ENCODE measurements around the gene ACP7. TPM values are rescaled to one million over a fixed set of nuclear protein-coding genes. Genes with fewer than 3 reads are reported as not detected.
"Not testable (repeated sequence)": the region's sequence is repeated elsewhere in the genome, so short reads cannot be mapped to it uniquely, and the experiment has no call there.

The ACP7 gene
- total RNA-seq, 1 donor from 2014 or later = not detected

GRCh38 chr19:39098365-39099269, 14.4 kb downstream of the ACP7 start:
- no peak for ATAC-seq
- DNase-seq (ENCODE audit: missing footprints) = no peak
- intact Hi-C loops (cut with DNase I) = no loop called here

GRCh38 chr19:39099341-39099740, 15.2 kb downstream of the ACP7 start:
- DNase-seq (ENCODE audit: missing footprints) (no peak), ATAC-seq (no peak)
- intact Hi-C loops (cut with DNase I) = no loop called here

GRCh38 chr19:39100500-39101166, 16.5 kb downstream of the ACP7 start:
- DNase-seq (ENCODE audit: missing footprints) = no peak
- intact Hi-C loops (cut with DNase I) = no loop called here
- no peak for ATAC-seq

GRCh38 chr19:39103151-39103550, 19.0 kb downstream of the ACP7 start:
- DNase-seq (ENCODE audit: missing footprints) (no peak), ATAC-seq (no peak)
- intact Hi-C loops (cut with DNase I) = no loop called here

- ATAC-seq = no peak
- DNase-seq (ENCODE audit: missing footprints) = no peak
- intact Hi-C loops (cut with DNase I) = no loop called here
These were observed 20.0 kb downstream of the ACP7 start for GRCh38 chr19:39104186-39104596.

- no peak for ATAC-seq
- DNase-seq (ENCODE audit: missing footprints) = no peak
- intact Hi-C loops (cut with DNase I) = no loop called here
These were observed 22.0 kb downstream of the ACP7 start for GRCh38 chr19:39106194-39106593.

GRCh38 chr19:39109641-39110040, 25.5 kb downstream of the ACP7 start:
- no peak for ATAC-seq
- DNase-seq (ENCODE audit: missing footprints) = no peak
- intact Hi-C loops (cut with DNase I) = no loop called here

- intact Hi-C loops (cut with DNase I) = no loop called here
- peak; percentile 76 for DNase-seq (ENCODE audit: missing footprints)
- peak; percentile 67 for ATAC-seq
These were observed 26.2 kb downstream of the ACP7 start for GRCh38 chr19:39110263-39110967.

- ATAC-seq (no peak), DNase-seq (ENCODE audit: missing footprints) (no peak)
- intact Hi-C loops (cut with DNase I) = no loop called here
These were observed 27.5 kb downstream of the ACP7 start for GRCh38 chr19:39111593-39112199.

GRCh38 chr19:39112338-39112890, 28.2 kb downstream of the ACP7 start:
- DNase-seq (ENCODE audit: missing footprints) (no peak), ATAC-seq (no peak)
- intact Hi-C loops (cut with DNase I) = no loop called here

GRCh38 chr19:39113199-39113598, 29.0 kb downstream of the ACP7 start:
- intact Hi-C loops (cut with DNase I) = no loop called here
- DNase-seq (ENCODE audit: missing footprints) = no peak
- no peak for ATAC-seq

GRCh38 chr19:39115105-39115847, 31.1 kb downstream of the ACP7 start:
- intact Hi-C loops (cut with DNase I) = no loop called here
- DNase-seq (ENCODE audit: missing footprints) = no peak
- ATAC-seq = no peak

- ATAC-seq; intact Hi-C loops (cut with DNase I); DNase-seq (ENCODE audit: missing footprints): not testable (repeated sequence)
These were observed 32.9 kb downstream of the ACP7 start for GRCh38 chr19:39117023-39117422.

- DNase-seq (ENCODE audit: missing footprints) (no peak), ATAC-seq (no peak)
- intact Hi-C loops (cut with DNase I) = loop anchor here (5.0 to 10.0 kb wide), 2 partner anchors 415 to 552 kb away; partner anchors contain the start of gene EID2B
These were observed 35.7 kb downstream of the ACP7 start for GRCh38 chr19:39119830-39120229.

GRCh38 chr19:39122934-39123731, 39.0 kb downstream of the ACP7 start:
- intact Hi-C loops (cut with DNase I) = loop anchor here (1.0 to 10.0 kb wide), 4 partner anchors 64 to 549 kb away; partner anchors contain the start of gene EID2B

GRCh38 chr19:39124136-39124764, 40.1 kb downstream of the ACP7 start:
- ATAC-seq (no peak), DNase-seq (ENCODE audit: missing footprints) (no peak)
- intact Hi-C loops (cut with DNase I) = loop anchor here (5.0 to 10.0 kb wide), 2 partner anchors 411 to 548 kb away; partner anchors contain the start of gene EID2B

More at GRCh38 chr19:39122934-39123731, 39.0 kb downstream of the ACP7 start:
- ATAC-seq (no peak), DNase-seq (ENCODE audit: missing footprints) (no peak)

- DNase-seq (ENCODE audit: missing footprints) (no peak), ATAC-seq (no peak)
- intact Hi-C loops (cut with DNase I) = loop anchor here (5.0 to 10.0 kb wide), 2 partner anchors 287 to 410 kb away; partner anchors contain the start of genes EID2B and PLEKHG2
These were observed 41.0 kb downstream of the ACP7 start for GRCh38 chr19:39125199-39125553.

Measured in Right ventricle myocardium inferior (tissue), 1 donor.